ENCODE results near the gene RNU6-1.

DNA sequence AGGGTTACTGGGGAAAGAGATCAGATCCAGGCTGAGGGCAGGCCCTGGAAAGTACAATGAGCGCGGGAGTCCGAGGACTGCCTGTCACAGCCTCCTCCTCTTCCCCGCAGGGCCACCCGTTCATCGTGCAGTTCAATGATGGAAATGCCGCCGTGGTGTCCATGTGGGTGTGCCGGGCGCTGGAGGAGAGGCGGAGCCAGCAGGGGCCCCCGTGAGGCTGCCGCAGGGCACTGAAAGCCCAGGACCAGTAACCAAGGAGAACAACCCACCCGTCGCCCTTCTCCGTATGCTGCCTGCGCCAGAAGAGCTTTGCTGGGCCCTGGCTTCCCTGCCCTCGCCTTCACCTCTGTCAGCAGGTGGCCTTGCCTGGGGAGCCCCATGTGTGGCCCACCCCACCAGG, 33.3 kb downstream of the RNU6-1 start:
- TF ChIP-seq, protein P1, sequence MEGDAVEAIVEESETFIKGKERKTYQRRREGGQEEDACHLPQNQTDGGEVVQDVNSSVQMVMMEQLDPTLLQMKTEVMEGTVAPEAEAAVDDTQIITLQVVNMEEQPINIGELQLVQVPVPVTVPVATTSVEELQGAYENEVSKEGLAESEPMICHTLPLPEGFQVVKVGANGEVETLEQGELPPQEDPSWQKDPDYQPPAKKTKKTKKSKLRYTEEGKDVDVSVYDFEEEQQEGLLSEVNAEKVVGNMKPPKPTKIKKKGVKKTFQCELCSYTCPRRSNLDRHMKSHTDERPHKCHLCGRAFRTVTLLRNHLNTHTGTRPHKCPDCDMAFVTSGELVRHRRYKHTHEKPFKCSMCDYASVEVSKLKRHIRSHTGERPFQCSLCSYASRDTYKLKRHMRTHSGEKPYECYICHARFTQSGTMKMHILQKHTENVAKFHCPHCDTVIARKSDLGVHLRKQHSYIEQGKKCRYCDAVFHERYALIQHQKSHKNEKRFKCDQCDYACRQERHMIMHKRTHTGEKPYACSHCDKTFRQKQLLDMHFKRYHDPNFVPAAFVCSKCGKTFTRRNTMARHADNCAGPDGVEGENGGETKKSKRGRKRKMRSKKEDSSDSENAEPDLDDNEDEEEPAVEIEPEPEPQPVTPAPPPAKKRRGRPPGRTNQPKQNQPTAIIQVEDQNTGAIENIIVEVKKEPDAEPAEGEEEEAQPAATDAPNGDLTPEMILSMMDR (conservative IDR thresholded peaks at IDR 0.05; ENCODE audit: low read depth, low read length): no peak
- no peak for TF ChIP-seq EZH2 (IDR thresholded peaks at IDR 0.05; ENCODE audit: borderline replicate concordance, low read depth, low read length, poor library complexity, severe bottlenecking)

Data from A673 (cell line).